A549 (cell line): ENCODE results near the gene STOML2.

Experiments used
- CBX2 ChIP-seq: fragments of 200-600 bp; sonication (generic); IDR thresholded peaks from 2 replicates; pipeline ENCODE4 v1.6.1; 2016; ENCODE audit warnings: low read depth, mild to moderate bottlenecking, borderline replicate concordance
- EHMT2 ChIP-seq: fragments of 200-600 bp; sonication (generic); IDR thresholded peaks from 2 replicates; pipeline ENCODE4 v1.6.1; 2016; ENCODE audit warnings: antibody characterized with exemption, low read depth, mild to moderate bottlenecking, moderate library complexity
- MAZ ChIP-seq: fragments of 150-350 bp; IDR thresholded peaks from 2 replicates; pipeline ENCODE4 v1.6.1; 2014; ENCODE audit warnings: antibody characterized with exemption, low read depth, low read length, borderline replicate concordance
- MYC ChIP-seq: IDR thresholded peaks from 2 replicates; pipeline ENCODE4 v1.6.1; 2012; ENCODE audit warnings: mild to moderate bottlenecking, inconsistent platforms, low read length, improper control_type of control experiment, borderline replicate concordance
- POLR2A ChIP-seq: IDR thresholded peaks from 2 replicates; pipeline ENCODE4 v1.6.1; 2012; ENCODE audit warnings: mild to moderate bottlenecking, low read length
- RNF2 ChIP-seq: fragments of 200-600 bp; sonication (generic); IDR thresholded peaks from 2 replicates; pipeline ENCODE4 v1.6.1; 2016; ENCODE audit warnings: low read depth, mild to moderate bottlenecking, antibody characterized with exemption, moderate library complexity, borderline replicate concordance
- TF ChIP-seq, protein P1 (sequence below): fragments of >200 bp; sonication (Bioruptor Twin); formaldehyde crosslinking; IDR thresholded peaks from 3 replicates; pipeline ENCODE4 v1.5.1; 2016
- TF ChIP-seq, protein P2 (sequence below): IDR thresholded peaks from 2 replicates; pipeline ENCODE4 v1.6.1; 2012
- TF ChIP-seq, protein P3 (sequence below): fragments of 200-600 bp; sonication (generic); IDR thresholded peaks from 2 replicates; pipeline ENCODE4 v1.6.1; 2016; ENCODE audit warnings: antibody characterized with exemption, mild to moderate bottlenecking, moderate library complexity

DNA sequence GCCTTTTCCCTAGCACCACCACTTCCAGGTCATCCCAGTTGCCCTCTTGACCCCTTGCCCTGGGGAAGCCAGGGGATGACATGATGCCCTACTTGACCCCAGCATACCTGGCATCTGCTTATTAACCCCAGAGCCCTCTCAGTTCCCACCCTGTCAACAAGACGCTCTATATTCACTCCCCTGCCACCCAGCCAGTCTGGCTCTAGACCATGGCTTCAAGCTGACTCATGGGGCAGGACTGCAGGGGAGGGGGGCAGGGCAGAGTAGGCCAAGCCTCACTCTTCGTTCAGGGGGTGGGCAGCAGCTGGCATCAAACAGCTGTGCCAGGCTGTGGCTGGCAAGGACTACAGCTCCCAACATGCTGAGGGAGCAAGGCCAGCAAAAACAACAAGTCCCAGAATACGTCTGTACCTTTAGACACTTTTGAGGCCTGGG, 7.4 kb upstream of the STOML2 start:
- TF ChIP-seq, protein P1, sequence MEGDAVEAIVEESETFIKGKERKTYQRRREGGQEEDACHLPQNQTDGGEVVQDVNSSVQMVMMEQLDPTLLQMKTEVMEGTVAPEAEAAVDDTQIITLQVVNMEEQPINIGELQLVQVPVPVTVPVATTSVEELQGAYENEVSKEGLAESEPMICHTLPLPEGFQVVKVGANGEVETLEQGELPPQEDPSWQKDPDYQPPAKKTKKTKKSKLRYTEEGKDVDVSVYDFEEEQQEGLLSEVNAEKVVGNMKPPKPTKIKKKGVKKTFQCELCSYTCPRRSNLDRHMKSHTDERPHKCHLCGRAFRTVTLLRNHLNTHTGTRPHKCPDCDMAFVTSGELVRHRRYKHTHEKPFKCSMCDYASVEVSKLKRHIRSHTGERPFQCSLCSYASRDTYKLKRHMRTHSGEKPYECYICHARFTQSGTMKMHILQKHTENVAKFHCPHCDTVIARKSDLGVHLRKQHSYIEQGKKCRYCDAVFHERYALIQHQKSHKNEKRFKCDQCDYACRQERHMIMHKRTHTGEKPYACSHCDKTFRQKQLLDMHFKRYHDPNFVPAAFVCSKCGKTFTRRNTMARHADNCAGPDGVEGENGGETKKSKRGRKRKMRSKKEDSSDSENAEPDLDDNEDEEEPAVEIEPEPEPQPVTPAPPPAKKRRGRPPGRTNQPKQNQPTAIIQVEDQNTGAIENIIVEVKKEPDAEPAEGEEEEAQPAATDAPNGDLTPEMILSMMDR = no peak
- TF ChIP-seq MAZ = no peak
- no peak for TF ChIP-seq EHMT2
- TF ChIP-seq POLR2A = no peak
- TF ChIP-seq MYC = no peak
- TF ChIP-seq, protein P2, sequence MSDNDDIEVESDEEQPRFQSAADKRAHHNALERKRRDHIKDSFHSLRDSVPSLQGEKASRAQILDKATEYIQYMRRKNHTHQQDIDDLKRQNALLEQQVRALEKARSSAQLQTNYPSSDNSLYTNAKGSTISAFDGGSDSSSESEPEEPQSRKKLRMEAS = no peak
- TF ChIP-seq, protein P3, sequence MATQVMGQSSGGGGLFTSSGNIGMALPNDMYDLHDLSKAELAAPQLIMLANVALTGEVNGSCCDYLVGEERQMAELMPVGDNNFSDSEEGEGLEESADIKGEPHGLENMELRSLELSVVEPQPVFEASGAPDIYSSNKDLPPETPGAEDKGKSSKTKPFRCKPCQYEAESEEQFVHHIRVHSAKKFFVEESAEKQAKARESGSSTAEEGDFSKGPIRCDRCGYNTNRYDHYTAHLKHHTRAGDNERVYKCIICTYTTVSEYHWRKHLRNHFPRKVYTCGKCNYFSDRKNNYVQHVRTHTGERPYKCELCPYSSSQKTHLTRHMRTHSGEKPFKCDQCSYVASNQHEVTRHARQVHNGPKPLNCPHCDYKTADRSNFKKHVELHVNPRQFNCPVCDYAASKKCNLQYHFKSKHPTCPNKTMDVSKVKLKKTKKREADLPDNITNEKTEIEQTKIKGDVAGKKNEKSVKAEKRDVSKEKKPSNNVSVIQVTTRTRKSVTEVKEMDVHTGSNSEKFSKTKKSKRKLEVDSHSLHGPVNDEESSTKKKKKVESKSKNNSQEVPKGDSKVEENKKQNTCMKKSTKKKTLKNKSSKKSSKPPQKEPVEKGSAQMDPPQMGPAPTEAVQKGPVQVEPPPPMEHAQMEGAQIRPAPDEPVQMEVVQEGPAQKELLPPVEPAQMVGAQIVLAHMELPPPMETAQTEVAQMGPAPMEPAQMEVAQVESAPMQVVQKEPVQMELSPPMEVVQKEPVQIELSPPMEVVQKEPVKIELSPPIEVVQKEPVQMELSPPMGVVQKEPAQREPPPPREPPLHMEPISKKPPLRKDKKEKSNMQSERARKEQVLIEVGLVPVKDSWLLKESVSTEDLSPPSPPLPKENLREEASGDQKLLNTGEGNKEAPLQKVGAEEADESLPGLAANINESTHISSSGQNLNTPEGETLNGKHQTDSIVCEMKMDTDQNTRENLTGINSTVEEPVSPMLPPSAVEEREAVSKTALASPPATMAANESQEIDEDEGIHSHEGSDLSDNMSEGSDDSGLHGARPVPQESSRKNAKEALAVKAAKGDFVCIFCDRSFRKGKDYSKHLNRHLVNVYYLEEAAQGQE = no peak
- no peak for TF ChIP-seq CBX2
- TF ChIP-seq RNF2 = no peak
